Gastroesophageal sphincter (tissue), 4 donors: ENCODE measurements around the gene OR8D4. TPM values are rescaled to one million over a fixed set of nuclear protein-coding genes. Genes with fewer than 3 reads are reported as not detected.

ENCODE experiments used
- ATAC-seq: fragments of 150-250 bp; one replicate; pipeline ENCODE4 v1.9.1; 2016; ENCODE audit warnings: mild to moderate bottlenecking, moderate library complexity
- H3K27ac ChIP-seq, 4 donors: fragments of 200-600 bp; sonication (generic) in 3 of 4; 1 replicate in 3 of 4; 2 replicates in 1 of 4; pipeline ENCODE4 v1.5.1; 2016 to 2019
- H3K27me3 ChIP-seq: fragments of 200-600 bp; sonication (generic); one replicate; pipeline ENCODE4 v1.5.1; 2019
- H3K36me3 ChIP-seq, 2 donors: fragments of 200-600 bp; sonication (generic); one replicate each; pipeline ENCODE4 v1.5.1; 2019; ENCODE audit warnings: control low read depth in 1 of 2
- H3K4me1 ChIP-seq, 3 donors: fragments of 200-600 bp; sonication (generic); 1 replicate in 2 of 3; 2 replicates in 1 of 3; pipeline ENCODE4 v1.5.1; 2016 to 2019; ENCODE audit warnings: control low read depth in 2 of 3
- H3K4me3 ChIP-seq, 2 donors: fragments of 200-600 bp; sonication (generic); one replicate each; pipeline ENCODE4 v1.5.1; 2019; ENCODE audit warnings: mild to moderate bottlenecking in 1 of 2, moderate library complexity in 1 of 2
- H3K9me3 ChIP-seq, 3 donors: fragments of 200-600 bp; sonication (generic); one replicate each; pipeline ENCODE4 v1.5.1; 2017 to 2019; ENCODE audit warnings: control low read depth in 2 of 3
- CTCF ChIP-seq, 4 experiments: fragments of 200-600 bp in 2 of 4; fragments of 450-650 bp in 2 of 4; sonication (generic) in 1 of 4; IDR thresholded peaks; one replicate each; pipeline ENCODE4 v1.5.1; 2017 to 2019; ENCODE audit warnings: antibody characterized with exemption in 4 of 4, mild to moderate bottlenecking in 2 of 4, moderate library complexity in 2 of 4
- EP300 ChIP-seq: sonication (generic); formaldehyde crosslinking; IDR thresholded peaks from one replicate; pipeline ENCODE4 v1.6.1; 2017; ENCODE audit warnings: antibody characterized with exemption, mild to moderate bottlenecking
- POLR2A ChIP-seq, 2 donors: fragments of 450-650 bp; IDR thresholded peaks; one replicate each; pipeline ENCODE4 v1.6.1; 2017; ENCODE audit warnings: antibody characterized with exemption in 2 of 2, mild to moderate bottlenecking in 2 of 2, moderate library complexity in 1 of 2
- POLR2AphosphoS5 ChIP-seq: sonication (generic); formaldehyde crosslinking; IDR thresholded peaks from one replicate; pipeline ENCODE4 v1.6.1; 2017; ENCODE audit warnings: antibody characterized with exemption
- WGBS, 2 donors: methylation state at CpG; one replicate each; pipeline ENCODE4 v1.1.5; 2018; ENCODE audit warnings: low coverage in 1 of 2; 5-methylcytosine and 5-hydroxymethylcytosine counted together
- total RNA-seq, 4 donors: library from RNA; depleted of rRNA; stranded (reverse); fragments of >200 nt; gene quantifications; one replicate each; pipeline ENCODE4 v1.1.0, GENCODE V29; 2016

Gene OR8D4
- total RNA-seq, 4 donors from 2014 or later: not detected

- H3K27me3 ChIP-seq: no peaks in the 10 kb centered on the region
- 82 to 95% methylated on average over 4 of the region's 4 CpGs for WGBS, 2 donors
- H3K4me3 ChIP-seq: no peak overlapping the region
- H3K36me3 ChIP-seq: no peaks in the 10 kb centered on the region
- H3K27ac ChIP-seq: no peak overlapping the region
- no peak for ATAC-seq
- TF ChIP-seq CTCF (IDR thresholded peaks at IDR 0.05) (no peak), EP300 (no peak), POLR2A (IDR thresholded peaks at IDR 0.05) (no peak), POLR2AphosphoS5 (no peak)
- H3K9me3 ChIP-seq: peaks cover 0 to under 1% (median 0%) of the 10 kb centered on the region in 3 donors
- H3K4me1 ChIP-seq: no peaks in the 10 kb centered on the region
Measured at GRCh38 chr11:123880912-123881311, 21.1 kb upstream of the OR8D4 start.

GRCh38 chr11:123885570-123885969 is 16.4 kb upstream of the OR8D4 start, which contains the start of gene TMEM225:
TSS of gene TMEM225 (minus strand) at chr11:123885670. CDS start at chr11:123885425, 245 bp downstream.
- no peak within 1 kb of the TSS for H3K4me3 ChIP-seq
- ATAC-seq: no peak

GRCh38 chr11:123892031-123892430 is 9.9 kb upstream of the OR8D4 start:
- Histone ChIP-seq H3K9me3 (no peaks in the 10 kb centered on the region), H3K36me3 (no peaks in the 10 kb centered on the region), H3K4me1 (no peaks in the 10 kb centered on the region), H3K4me3 (no peak overlapping the region), H3K27me3 (no peaks in the 10 kb centered on the region), H3K27ac (no peak overlapping the region)
- TF ChIP-seq POLR2A (IDR thresholded peaks at IDR 0.05) (no peak), POLR2AphosphoS5 (no peak)
- no peak for ATAC-seq

More at GRCh38 chr11:123885570-123885969, 16.4 kb upstream of the OR8D4 start, which contains the start of gene TMEM225:
- TF ChIP-seq CTCF (IDR thresholded peaks at IDR 0.05): no peak
- TF ChIP-seq POLR2A (IDR thresholded peaks at IDR 0.05): no peak
- TF ChIP-seq POLR2AphosphoS5: no peak
- no peak for TF ChIP-seq EP300
- Histone ChIP-seq H3K9me3 (no peaks in the 10 kb centered on the region), H3K27me3 (no peaks in the 10 kb centered on the region), H3K4me1 (no peaks in the 10 kb centered on the region), H3K27ac (no peak within 1 kb of the TSS), H3K36me3 (no peaks in the 10 kb centered on the region)
- WGBS, 2 donors: 67 to 87% methylated on average over 2 to 3 of the region's 3 CpGs

- H3K4me1 ChIP-seq: no peaks in the 10 kb centered on the region
- no peaks in the 10 kb centered on the region for H3K9me3 ChIP-seq
- TF ChIP-seq CTCF (IDR thresholded peaks at IDR 0.05) (no peak), POLR2A (IDR thresholded peaks at IDR 0.05) (no peak)
- 43 to 62% methylated on average over 2 of the region's 3 CpGs for WGBS, 2 donors
- H3K36me3 ChIP-seq: no peaks in the 10 kb centered on the region
- H3K27me3 ChIP-seq: no peaks in the 10 kb centered on the region
- ATAC-seq: no peak
- H3K27ac ChIP-seq: no peak overlapping the region
- no peak overlapping the region for H3K4me3 ChIP-seq
Measured at GRCh38 chr11:123899792-123900191, 2.2 kb upstream of the OR8D4 start.

- no peak overlapping the region for H3K27ac ChIP-seq
- WGBS, 2 donors: 64 to 76% methylated on average over 2 of the region's 2 CpGs
- H3K4me1 ChIP-seq: no peaks in the 10 kb centered on the region
- H3K9me3 ChIP-seq: no peaks in the 10 kb centered on the region
- TF ChIP-seq CTCF (IDR thresholded peaks at IDR 0.05) (no peak), POLR2AphosphoS5 (no peak), POLR2A (IDR thresholded peaks at IDR 0.05) (no peak), EP300 (no peak)
- no peaks in the 10 kb centered on the region for H3K36me3 ChIP-seq
- no peaks in the 10 kb centered on the region for H3K27me3 ChIP-seq
- no peak for ATAC-seq
- H3K4me3 ChIP-seq: no peak overlapping the region
Measured at GRCh38 chr11:123903932-123904331, 2.0 kb downstream of the OR8D4 start.
